K562 (cell line): ENCODE measurements around the gene VGLL3. TPM values are rescaled to one million over a fixed set of nuclear protein-coding genes. Genes with fewer than 3 reads are reported as not detected.

Source experiments
- ATAC-seq: fragments of 200-7000 bp; cut with Tn5 transposase; 3 replicates; pipeline ENCODE4 v1.9.1; 2020; ENCODE audit warnings: moderate library complexity
- BruUV-seq: library from RNA; stranded (reverse); fragments of 400-500 nt; replicated peaks from 2 replicates; lab custom pipeline; 2021; lab: Mats Ljungman, UMichigan
- CTCF ChIA-PET: fragments of 300-600 bp; formaldehyde crosslinking; extraction: SDS; loops from one replicate; lab custom pipeline; 2021; ENCODE audit warnings: low intra/inter-chr PET ratio; lab: Yijun Ruan, JAX
- POLR2A ChIA-PET: fragments of 300-600, 350-650 bp; sonication (Branson Sonifier 250); formaldehyde crosslinking; extraction: SDS; loops from one replicate; lab custom pipeline; 2021; ENCODE audit warnings: antibody characterized with exemption, inconsistent platforms; lab: Yijun Ruan, JAX
- DNase-seq, 4 experiments: peaks; one replicate each; pipeline versions ENCODE4 v3.0.0 to v3.0.0-alpha.2; 2011 to 2018; ENCODE audit warnings: low spot score in 3 of 4, mixed read lengths in 3 of 4; ENCODE audit errors: extremely low read depth in 1 of 4
- FAIRE-seq: peaks from 2 replicates; lab custom pipeline; 2011; peaks lifted over from hg19 to GRCh38; lab: Jason Lieb, UNC
- H2AFZ ChIP-seq: 2 replicates; pipeline ENCODE4 v1.6.0; 2011; ENCODE audit warnings: low read depth, low read length, control low read depth, inconsistent platforms
- H3K27ac ChIP-seq: fragments of 200-600 bp; 3 replicates; pipeline ENCODE4 v1.8.0; 2011; ENCODE audit warnings: low read depth, mild to moderate bottlenecking, control low read depth, inconsistent platforms, low read length, moderate library complexity, mixed read lengths; ENCODE audit errors: extremely low read depth
- H3K27me3 ChIP-seq, 2 experiments: fragments of 300-600 bp in 1 of 2; 2 replicates in 1 of 2; 3 replicates in 1 of 2; pipeline versions ENCODE4 v1.6.0 to v1.8.0; 2011; ENCODE audit warnings: inconsistent platforms in 2 of 2, low read length in 2 of 2, mild to moderate bottlenecking in 1 of 2, mixed read lengths in 1 of 2, moderate library complexity in 1 of 2; ENCODE audit not compliant: control insufficient read depth in 2 of 2, insufficient read depth in 2 of 2
- H3K36me3 ChIP-seq: fragments of 300-600 bp; 3 replicates; pipeline ENCODE4 v1.8.0; 2011; ENCODE audit warnings: mild to moderate bottlenecking, low read length, inconsistent platforms; ENCODE audit not compliant: control insufficient read depth, insufficient read depth
- H3K4me1 ChIP-seq, 2 experiments: fragments of 200-600 bp in 1 of 2; replicated peaks in 1 of 2; 2 replicates in 1 of 2; 3 replicates in 1 of 2; pipeline versions ENCODE4 v1.5.1 to v1.8.0; 2011; ENCODE audit warnings: inconsistent platforms in 2 of 2, low read length in 2 of 2, mild to moderate bottlenecking in 1 of 2, mixed read lengths in 1 of 2, moderate library complexity in 1 of 2; ENCODE audit not compliant: control insufficient read depth in 2 of 2, insufficient read depth in 2 of 2
- H3K4me2 ChIP-seq: 2 replicates; pipeline ENCODE4 v1.6.1; 2011; ENCODE audit warnings: low read length, control low read depth, inconsistent platforms, mixed read lengths; ENCODE audit not compliant: insufficient read depth
- H3K4me3 ChIP-seq: fragments of 200-600 bp; sonication (generic), shearing (Covaris generic); 2 replicates; pipeline ENCODE4 v1.5.1; 2016; ENCODE audit warnings: control low read depth, inconsistent platforms
- H3K79me2 ChIP-seq: fragments of 200-600 bp; 3 replicates; pipeline ENCODE4 v1.8.0; 2011; ENCODE audit warnings: low read length, inconsistent platforms; ENCODE audit not compliant: control insufficient read depth, insufficient read depth
- H3K9ac ChIP-seq, 2 experiments: 2 replicates each; pipeline versions ENCODE4 v1.6.0 to v1.6.1; 2011; ENCODE audit warnings: low read depth in 2 of 2, low read length in 2 of 2, control low read depth in 1 of 2, inconsistent platforms in 1 of 2, mild to moderate bottlenecking in 1 of 2, mixed read lengths in 1 of 2; ENCODE audit not compliant: insufficient read depth in 1 of 2
- H3K9me1 ChIP-seq: one replicate; pipeline ENCODE4 v1.6.0; 2011; ENCODE audit warnings: inconsistent platforms, mild to moderate bottlenecking, low read length, moderate library complexity; ENCODE audit not compliant: control insufficient read depth, insufficient read depth
- H3K9me3 ChIP-seq: replicated peaks from 2 replicates; pipeline ENCODE4 v1.5.1; 2011; ENCODE audit warnings: low read depth, low read length, inconsistent platforms; ENCODE audit not compliant: control insufficient read depth, insufficient read depth
- H4K20me1 ChIP-seq: replicated peaks from 2 replicates; pipeline ENCODE4 v1.6.1; 2011; ENCODE audit warnings: low read length, inconsistent platforms, mixed read lengths; ENCODE audit not compliant: control insufficient read depth, insufficient read depth
- ATF3 ChIP-seq, 2 experiments: fragments of 450-650 bp in 1 of 2; sonication (generic) in 1 of 2; formaldehyde crosslinking in 1 of 2; IDR thresholded peaks in 1 of 2; conservative IDR thresholded peaks in 1 of 2; 2 replicates each; pipeline versions ENCODE4 v1.6.1 to v1.8.1; 2016 to 2023; ENCODE audit warnings: mild to moderate bottlenecking in 2 of 2, moderate library complexity in 2 of 2, inconsistent platforms in 1 of 2, missing genetic modification reagents in 1 of 2
- ERF ChIP-seq: fragments of 450-650 bp; formaldehyde crosslinking; IDR thresholded peaks from 2 replicates; pipeline ENCODE4 v1.4.0; 2020; ENCODE audit warnings: mild to moderate bottlenecking, mixed read lengths
- FOSL1 ChIP-seq: fragments of 200-800 bp; sonication (Bioruptor generic); conservative IDR thresholded peaks from 2 replicates; pipeline ENCODE4 v1.6.1; 2016; ENCODE audit warnings: missing genetic modification characterization, missing compliant biosample characterization
- LARP7 ChIP-seq: fragments of 450-650 bp; IDR thresholded peaks from 2 replicates; pipeline ENCODE4 v1.6.1; 2016
- MBD2 ChIP-seq: sonication (generic); IDR thresholded peaks from 2 replicates; pipeline ENCODE4 v1.6.1; 2016; ENCODE audit warnings: low read depth, borderline replicate concordance
- MEIS2 ChIP-seq: fragments of 450-650 bp; IDR thresholded peaks from 2 replicates; pipeline ENCODE4 v1.6.1; 2014; ENCODE audit warnings: mild to moderate bottlenecking; ENCODE audit not compliant: partially characterized antibody
- MLLT1 ChIP-seq, 2 experiments: fragments of 450-650 bp; IDR thresholded peaks; 2 replicates each; pipeline ENCODE4 v1.6.1; 2016
- PHTF2 ChIP-seq: fragments of 250-450 bp; sonication (Bioruptor Pico); IDR thresholded peaks from 2 replicates; pipeline ENCODE4 v1.5.0; 2021; ENCODE audit warnings: mild to moderate bottlenecking
- PURB ChIP-seq: sonication (generic); formaldehyde crosslinking; IDR thresholded peaks from 2 replicates; pipeline ENCODE4 v1.9.0; 2021; ENCODE audit warnings: low read depth, mild to moderate bottlenecking, missing genetic modification reagents
- RUNX1 ChIP-seq: sonication (generic); IDR thresholded peaks from 2 replicates; pipeline ENCODE4 v1.6.1; 2016; ENCODE audit warnings: antibody characterized with exemption, low read depth
- SRF ChIP-seq, 2 experiments: fragments of 250-450, 450-650 bp in 1 of 2; sonication (Bioruptor Pico) in 1 of 2; sonication (generic) in 1 of 2; formaldehyde crosslinking; IDR thresholded peaks; 2 replicates each; pipeline versions ENCODE4 v1.5.0 to v1.5.1; 2020 to 2022; ENCODE audit warnings: mild to moderate bottlenecking in 1 of 2, missing genetic modification reagents in 1 of 2
- ZBTB12 ChIP-seq: fragments of 250-450 bp; sonication (Bioruptor Pico); IDR thresholded peaks from 2 replicates; pipeline ENCODE4 v1.4.0; 2020
- WGBS: fragments of 100-300 bp; shearing (Covaris generic); methylation state at CpG from one replicate; pipeline ENCODE4 v1.1.6; 2016; ENCODE audit warnings: low coverage, mixed read lengths; ENCODE audit not compliant: insufficient coverage; ENCODE audit errors: missing lambda C conversion rate; 5-methylcytosine and 5-hydroxymethylcytosine counted together
- in situ Hi-C: fragments of 300-500 bp; cut with MboI; formaldehyde crosslinking; loops from 4 replicates; pipeline ENCODE4 v1.15.0; 2018; ENCODE audit warnings: inconsistent platforms, mixed read lengths
- intact Hi-C: fragments of 100-400 bp; cut with micrococcal nuclease; formaldehyde crosslinking; loops from 2 replicates; pipeline ENCODE4 v1.14.2; 2022
- polyA plus RNA-seq, 8 experiments: library from polyadenylated mRNA; depleted of rRNA in 4 of 8; stranded (reverse) in 5 of 8; unstranded in 3 of 8; fragments of >200 nt; fragmentation: Nextera tagmentation in 2 of 8; fragmentation: Illumina TruSeq in 1 of 8; extraction: Ambion mirVana in 2 of 8; extraction: Trizol in 1 of 8; gene quantifications; 2 replicates each; pipeline versions ENCODE4 v1.2.1 to v1.2.3, GENCODE V29; 2011 to 2014; ENCODE audit warnings: inconsistent platforms in 1 of 8, missing spikeins in 1 of 8
- total RNA-seq, 7 experiments: library from RNA; depleted of rRNA in 6 of 7; stranded (reverse); fragments of >200 nt in 6 of 7; fragmentation: Illumina TruSeq in 2 of 7; extraction: Trizol in 2 of 7; gene quantifications; 2 replicates each; pipeline versions ENCODE4 v1.2.1 to v1.2.3, GENCODE V29; 2011 to 2021; ENCODE audit warnings: low replicate concordance in 1 of 7

The VGLL3 gene
- total and polyA plus RNA-seq, 9 of the 15 experiments (the other 6 are each of a cell fraction or from before 2014, with no cell fraction given): under 0.01 to 0.09 (median 0.04) TPM; not detected in 6

GRCh38 chr3:86961297-86961696 is 29.7 kb downstream of the VGLL3 start:
- TF ChIP-seq SRF (CRISPR knock-in tag; IDR thresholded peaks at IDR 0.05) (no peak), FOSL1 (tag) (no peak), PURB (CRISPR knock-in tag) (no peak), ATF3 (IDR thresholded peaks at IDR 0.05) (no peak), ATF3 (CRISPR knock-in tag; conservative IDR thresholded peaks at IDR 0.05) (no peak), LARP7 (no peak), RUNX1 (no peak), MBD2 (no peak), MEIS2 (no peak), PHTF2 (CRISPR knock-in tag) (no peak), ERF (CRISPR knock-in tag) (no peak), MLLT1 (IDR thresholded peaks at IDR 0.05) (no peak), ZBTB12 (no peak)
- TF ChIP-seq, all 486 proteins: peak for 0
- no peaks in the 10 kb centered on the region for H3K79me2 ChIP-seq
- H3K36me3 ChIP-seq: no peaks in the 10 kb centered on the region
- no peaks in the 10 kb centered on the region for H3K9me1 ChIP-seq
- no peaks in the 10 kb centered on the region for H4K20me1 ChIP-seq
- no peak for ATAC-seq
- H2AFZ ChIP-seq: no peak overlapping the region
- CTCF ChIA-PET: no interaction called here
- H3K4me2 ChIP-seq: no peak overlapping the region
- H3K9ac ChIP-seq: no peak overlapping the region
- H3K9me3 ChIP-seq: no peaks in the 10 kb centered on the region
- POLR2A ChIA-PET: no interaction called here
- no peak for FAIRE-seq
- BruUV-seq: no TSS peak
- H3K27me3 ChIP-seq: no peaks in the 10 kb centered on the region
- H3K4me1 ChIP-seq: no peaks in the 10 kb centered on the region
- no peak for DNase-seq
- H3K4me3 ChIP-seq: no peak overlapping the region
- H3K27ac ChIP-seq: no peak overlapping the region
- intact Hi-C loops (no loop called here), in situ Hi-C loops (no loop called here)
- 0% methylated on average over 3 of the region's 3 CpGs for WGBS
